ENCODE results near the gene TESMIN.

Gene TESMIN

DNA sequence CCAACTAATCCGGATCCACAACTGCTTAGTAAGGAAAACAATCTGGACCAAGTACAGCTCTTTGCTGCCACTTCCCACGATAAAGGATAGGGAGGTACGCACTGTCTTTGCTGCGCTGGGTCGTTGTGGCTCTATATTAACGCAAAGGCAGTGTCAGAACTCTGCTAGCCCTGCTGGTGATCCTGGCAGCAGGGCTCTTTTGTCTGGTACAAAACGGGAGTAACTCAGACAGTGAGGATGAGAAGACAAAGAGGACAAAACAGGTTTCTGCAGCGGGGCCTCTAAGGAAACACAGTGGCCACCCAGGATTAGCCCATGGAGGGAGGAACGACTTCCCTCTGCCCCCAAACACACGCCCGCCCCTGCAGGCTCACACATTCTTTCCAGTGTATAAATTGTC, 40.9 kb downstream of the TESMIN start:
- Histone ChIP-seq H3K36me3 (ENCODE audit: control insufficient read depth, insufficient read depth, low read length) (no peaks in the 10 kb centered on the region), H3K27ac (ENCODE audit: low read depth, low read length, severe bottlenecking) (no peak overlapping the region), H3K9me3 (ENCODE audit: control insufficient read depth, low read length) (no peaks in the 10 kb centered on the region), H3K4me1 (ENCODE audit: control insufficient read depth, insufficient read depth, low read length, poor library complexity, severe bottlenecking) (no peaks in the 10 kb centered on the region), H3K4me3 (ENCODE audit: extremely low read depth, insufficient read depth, low read length, poor library complexity, severe bottlenecking) (no peak overlapping the region)
- WGBS, 2 experiments (ENCODE audit: insufficient coverage in 2 of 2) = 82 to 84% methylated on average over 10 of the region's 11 CpGs

DNA sequence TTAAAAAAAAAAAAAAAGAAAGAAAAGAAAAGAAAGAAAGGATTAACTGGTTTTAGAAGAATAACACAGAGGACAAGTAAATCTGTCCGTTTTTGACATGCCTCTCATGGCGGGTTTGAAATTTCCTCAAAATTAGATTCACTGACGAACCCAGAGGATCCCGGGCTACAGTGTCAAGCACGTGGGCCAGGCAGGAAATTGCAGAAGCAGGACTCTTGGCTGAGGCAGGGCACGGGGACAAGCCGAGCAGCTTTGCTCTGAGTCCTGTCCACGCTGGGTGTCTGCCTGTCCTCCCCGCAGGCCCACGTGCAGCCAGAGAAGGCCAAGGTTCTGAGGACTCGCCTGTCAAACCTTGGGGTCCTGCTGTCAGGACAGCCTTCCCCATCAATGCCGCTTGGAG, 42.3 kb downstream of the TESMIN start:
- Histone ChIP-seq H3K4me1 (ENCODE audit: control insufficient read depth, insufficient read depth, low read length, poor library complexity, severe bottlenecking) (peaks cover 6% of the 10 kb centered on the region), H3K36me3 (ENCODE audit: control insufficient read depth, insufficient read depth, low read length) (no peaks in the 10 kb centered on the region), H3K27ac (ENCODE audit: low read depth, low read length, severe bottlenecking) (no peak overlapping the region), H3K9me3 (ENCODE audit: control insufficient read depth, low read length) (no peaks in the 10 kb centered on the region), H3K4me3 (ENCODE audit: extremely low read depth, insufficient read depth, low read length, poor library complexity, severe bottlenecking) (no peak overlapping the region)
- WGBS, 2 experiments (ENCODE audit: insufficient coverage in 2 of 2) = 89 to 94% methylated on average over 12 of the region's 12 CpGs

- peaks cover 6% of the 10 kb centered on the region for H3K4me1 ChIP-seq (ENCODE audit: control insufficient read depth, insufficient read depth, low read length, poor library complexity, severe bottlenecking)
- no peaks in the 10 kb centered on the region for H3K9me3 ChIP-seq (ENCODE audit: control insufficient read depth, low read length)
- no peak overlapping the region for H3K27ac ChIP-seq (ENCODE audit: low read depth, low read length, severe bottlenecking)
- 88 to 92% methylated on average over 5 to 6 of the region's 7 CpGs for WGBS, 2 experiments (ENCODE audit: insufficient coverage in 2 of 2)
- H3K4me3 ChIP-seq (ENCODE audit: extremely low read depth, insufficient read depth, low read length, poor library complexity, severe bottlenecking) = no peak overlapping the region
- H3K36me3 ChIP-seq (ENCODE audit: control insufficient read depth, insufficient read depth, low read length) = no peaks in the 10 kb centered on the region
Observed at GRCh38 chr11:68707527-68707926, 43.8 kb downstream of the TESMIN start.

DNA sequence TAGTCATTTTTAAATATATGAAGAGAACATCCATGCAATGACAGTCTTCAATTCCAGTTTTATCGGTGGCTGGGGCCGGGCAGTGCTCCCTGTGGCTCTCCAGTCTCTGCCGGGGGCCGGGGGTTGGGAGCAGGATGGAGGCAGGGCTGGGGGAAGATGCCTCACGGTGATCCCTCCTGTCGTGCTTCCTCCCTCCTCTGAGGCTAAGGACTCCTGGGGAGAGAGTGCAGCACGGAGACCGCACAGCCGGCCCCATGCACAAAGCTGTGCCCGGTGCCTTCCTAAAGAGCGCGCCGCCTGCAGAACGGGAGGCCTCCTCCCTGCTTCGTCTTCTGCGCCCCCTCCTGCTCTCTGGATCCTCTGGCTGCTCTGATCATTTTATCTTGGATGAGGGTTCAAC, 46.4 kb downstream of the TESMIN start:
- Histone ChIP-seq H3K4me3 (ENCODE audit: extremely low read depth, insufficient read depth, low read length, poor library complexity, severe bottlenecking) (no peak overlapping the region), H3K9me3 (ENCODE audit: control insufficient read depth, low read length) (no peaks in the 10 kb centered on the region), H3K36me3 (ENCODE audit: control insufficient read depth, insufficient read depth, low read length) (no peaks in the 10 kb centered on the region), H3K27ac (ENCODE audit: low read depth, low read length, severe bottlenecking) (no peak overlapping the region), H3K4me1 (ENCODE audit: control insufficient read depth, insufficient read depth, low read length, poor library complexity, severe bottlenecking) (peaks cover 6% of the 10 kb centered on the region)
- 8 to 25% methylated on average over 6 to 13 of the region's 16 CpGs for WGBS, 2 experiments (ENCODE audit: insufficient coverage in 2 of 2)

GRCh38 chr11:68698993-68699392, 52.3 kb downstream of the TESMIN start:
- Histone ChIP-seq H3K36me3 (ENCODE audit: control insufficient read depth, insufficient read depth, low read length) (no peaks in the 10 kb centered on the region), H3K4me1 (ENCODE audit: control insufficient read depth, insufficient read depth, low read length, poor library complexity, severe bottlenecking) (no peaks in the 10 kb centered on the region), H3K27ac (ENCODE audit: low read depth, low read length, severe bottlenecking) (no peak overlapping the region), H3K4me3 (ENCODE audit: extremely low read depth, insufficient read depth, low read length, poor library complexity, severe bottlenecking) (no peak overlapping the region), H3K9me3 (ENCODE audit: control insufficient read depth, low read length) (no peaks in the 10 kb centered on the region)
- WGBS, 2 experiments (ENCODE audit: insufficient coverage in 2 of 2) = 100% methylated on average over 1 of the region's 2 CpGs; no CpG with 5 or more reads in 1 of the 2 experiments

DNA sequence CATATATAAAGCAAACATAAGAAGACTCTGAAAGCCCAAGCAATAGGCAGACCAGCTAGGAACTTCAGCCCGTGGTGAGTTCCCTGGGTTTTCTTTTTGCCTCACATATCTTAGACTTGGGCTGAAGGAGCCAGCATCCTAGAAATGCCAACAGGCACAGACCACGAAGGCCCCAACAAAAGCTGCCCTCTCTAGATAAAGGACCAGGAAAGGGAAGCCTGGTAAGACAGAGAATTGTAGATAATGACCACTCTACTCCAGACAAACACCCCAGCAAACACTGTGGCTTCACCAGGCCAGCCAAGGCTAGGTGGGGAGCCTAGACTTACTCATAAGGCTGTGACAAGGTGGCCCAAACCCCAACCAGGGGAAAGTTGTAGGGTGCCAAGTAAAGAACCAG, 55.8 kb downstream of the TESMIN start:
- Histone ChIP-seq H3K36me3 (ENCODE audit: control insufficient read depth, insufficient read depth, low read length) (no peaks in the 10 kb centered on the region), H3K27ac (ENCODE audit: low read depth, low read length, severe bottlenecking) (no peak overlapping the region), H3K4me1 (ENCODE audit: control insufficient read depth, insufficient read depth, low read length, poor library complexity, severe bottlenecking) (peaks cover under 1% of the 10 kb centered on the region), H3K9me3 (ENCODE audit: control insufficient read depth, low read length) (no peaks in the 10 kb centered on the region), H3K4me3 (ENCODE audit: extremely low read depth, insufficient read depth, low read length, poor library complexity, severe bottlenecking) (no peak overlapping the region)
- 92 to 100% methylated on average over 1 of the region's 2 CpGs for WGBS, 2 experiments (ENCODE audit: insufficient coverage in 2 of 2)

DNA sequence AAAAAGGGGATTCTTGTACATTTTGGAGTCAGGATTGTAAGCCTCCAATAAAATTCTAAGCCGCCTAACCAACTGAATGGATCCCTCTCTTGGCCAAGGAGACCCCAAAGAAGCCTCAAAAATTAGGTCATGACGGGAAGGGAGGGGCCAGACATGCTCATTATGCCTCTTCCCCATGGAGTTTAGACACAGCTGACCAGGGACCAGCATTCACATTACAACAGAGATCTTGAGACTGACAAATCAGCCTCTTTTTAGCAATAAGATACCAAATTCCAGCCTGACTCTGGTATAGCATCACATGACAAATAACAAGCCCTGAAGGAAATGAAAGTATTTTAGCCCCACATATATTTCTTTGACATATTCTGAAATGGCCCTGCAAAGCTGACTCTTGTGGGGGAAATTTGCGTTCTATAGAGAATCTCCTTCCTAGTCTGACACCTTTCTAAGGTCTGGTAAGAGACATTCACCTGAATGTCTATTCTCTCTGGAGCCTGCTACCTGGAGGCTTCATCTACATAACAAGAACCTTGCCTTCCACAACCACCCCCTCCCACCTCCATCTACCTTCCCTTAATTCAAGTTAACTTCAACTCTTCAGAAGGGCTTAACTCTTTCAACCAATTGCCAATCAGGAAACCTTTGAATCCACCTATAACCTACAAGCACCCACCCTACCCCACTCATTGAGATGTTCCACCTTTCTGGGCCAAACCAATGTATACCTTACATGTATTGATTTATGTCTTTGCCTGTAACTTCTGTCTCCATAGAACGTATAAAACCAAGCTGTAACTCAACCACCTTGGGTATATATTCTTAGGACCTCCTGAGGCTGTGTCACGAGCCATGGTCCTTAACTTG, 56.7 kb downstream of the TESMIN start:
- no peaks in the 10 kb centered on the region for H3K9me3 ChIP-seq (ENCODE audit: control insufficient read depth, low read length)
- no peaks in the 10 kb centered on the region for H3K36me3 ChIP-seq (ENCODE audit: control insufficient read depth, insufficient read depth, low read length)
- H3K27ac ChIP-seq (ENCODE audit: low read depth, low read length, severe bottlenecking) = no peak overlapping the region
- peaks cover 2% of the 10 kb centered on the region for H3K4me1 ChIP-seq (ENCODE audit: control insufficient read depth, insufficient read depth, low read length, poor library complexity, severe bottlenecking)
- no peak overlapping the region for H3K4me3 ChIP-seq (ENCODE audit: extremely low read depth, insufficient read depth, low read length, poor library complexity, severe bottlenecking)
- WGBS, 2 experiments (ENCODE audit: insufficient coverage in 2 of 2) = 71% methylated on average over 2 of the region's 5 CpGs

- 86 to 88% methylated on average over 6 to 9 of the region's 10 CpGs for WGBS, 2 experiments (ENCODE audit: insufficient coverage in 2 of 2)
- Histone ChIP-seq H3K9me3 (ENCODE audit: control insufficient read depth, low read length) (no peaks in the 10 kb centered on the region), H3K4me1 (ENCODE audit: control insufficient read depth, insufficient read depth, low read length, poor library complexity, severe bottlenecking) (peaks cover 2% of the 10 kb centered on the region), H3K4me3 (ENCODE audit: extremely low read depth, insufficient read depth, low read length, poor library complexity, severe bottlenecking) (no peak overlapping the region), H3K27ac (ENCODE audit: low read depth, low read length, severe bottlenecking) (no peak overlapping the region), H3K36me3 (ENCODE audit: control insufficient read depth, insufficient read depth, low read length) (no peaks in the 10 kb centered on the region)
Observed at GRCh38 chr11:68693484-68693882, 57.8 kb downstream of the TESMIN start.

GRCh38 chr11:68692871-68693483, 58.3 kb downstream of the TESMIN start:
- Histone ChIP-seq H3K36me3 (ENCODE audit: control insufficient read depth, insufficient read depth, low read length) (peaks cover 2% of the 10 kb centered on the region), H3K4me3 (ENCODE audit: extremely low read depth, insufficient read depth, low read length, poor library complexity, severe bottlenecking) (no peak overlapping the region), H3K27ac (ENCODE audit: low read depth, low read length, severe bottlenecking) (no peak overlapping the region), H3K9me3 (ENCODE audit: control insufficient read depth, low read length) (no peaks in the 10 kb centered on the region), H3K4me1 (ENCODE audit: control insufficient read depth, insufficient read depth, low read length, poor library complexity, severe bottlenecking) (peaks cover 2% of the 10 kb centered on the region)
- WGBS, 2 experiments (ENCODE audit: insufficient coverage in 2 of 2) = 94 to 95% methylated on average over 14 to 15 of the region's 15 CpGs

- Histone ChIP-seq H3K4me1 (ENCODE audit: control insufficient read depth, insufficient read depth, low read length, poor library complexity, severe bottlenecking) (peaks cover 2% of the 10 kb centered on the region), H3K4me3 (ENCODE audit: extremely low read depth, insufficient read depth, low read length, poor library complexity, severe bottlenecking) (no peak overlapping the region), H3K27ac (ENCODE audit: low read depth, low read length, severe bottlenecking) (no peak overlapping the region), H3K36me3 (ENCODE audit: control insufficient read depth, insufficient read depth, low read length) (peaks cover 3% of the 10 kb centered on the region), H3K9me3 (ENCODE audit: control insufficient read depth, low read length) (no peaks in the 10 kb centered on the region)
- 74 to 94% methylated on average over 4 to 8 of the region's 10 CpGs for WGBS, 2 experiments (ENCODE audit: insufficient coverage in 2 of 2)
Observed at GRCh38 chr11:68692115-68692514, 59.2 kb downstream of the TESMIN start.

DNA sequence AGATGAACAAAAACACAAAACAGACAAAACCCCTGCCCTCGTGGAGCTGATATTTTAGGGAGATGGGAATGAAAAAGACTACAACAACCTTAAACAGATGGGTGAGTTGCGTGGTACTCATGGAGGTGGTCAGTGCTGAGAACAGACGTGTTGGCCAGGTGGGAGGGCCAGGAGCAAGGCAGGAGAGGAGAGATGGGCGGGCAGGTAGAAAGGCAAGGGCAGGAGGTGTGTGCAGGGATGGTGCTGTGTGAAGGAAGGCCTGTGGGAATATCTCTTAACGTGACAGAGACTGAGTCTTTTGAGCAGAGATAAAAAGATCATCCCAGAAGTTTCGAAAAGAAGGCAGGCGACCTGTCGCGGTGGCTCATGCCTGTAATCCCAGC, 59.9 kb downstream of the TESMIN start:
- H3K4me3 ChIP-seq (ENCODE audit: extremely low read depth, insufficient read depth, low read length, poor library complexity, severe bottlenecking) = no peak overlapping the region
- no peaks in the 10 kb centered on the region for H3K9me3 ChIP-seq (ENCODE audit: control insufficient read depth, low read length)
- WGBS, 2 experiments (ENCODE audit: insufficient coverage in 2 of 2) = 80 to 86% methylated on average over 5 to 8 of the region's 9 CpGs
- H3K4me1 ChIP-seq (ENCODE audit: control insufficient read depth, insufficient read depth, low read length, poor library complexity, severe bottlenecking) = peaks cover 2% of the 10 kb centered on the region
- peaks cover 3% of the 10 kb centered on the region for H3K36me3 ChIP-seq (ENCODE audit: control insufficient read depth, insufficient read depth, low read length)
- no peak overlapping the region for H3K27ac ChIP-seq (ENCODE audit: low read depth, low read length, severe bottlenecking)
